ENCODE data around the gene IRGQ.
A peak's percentile ranks its signal among the peaks of the same experiment; 100 is the strongest.
"Not testable (repeated sequence)": the region's sequence is repeated elsewhere in the genome, so short reads cannot be mapped to it uniquely, and the experiment has no call there.

IRGQ gene

GRCh38 chr19:43595999-43596841 is at the start of gene IRGQ, which contains the start of gene ZNF576:
IRGQ (minus strand) TSS chr19:43596134; CDS start chr19:43595338, 796 bp downstream.
ZNF576 (plus strand) TSS chr19:43596595; CDS start chr19:43597109, 514 bp downstream.
- peak; percentile 100 for DNase-seq

- DNase-seq: no peak
Measured at GRCh38 chr19:43644181-43644580, 48.2 kb upstream of the IRGQ start.

- DNase-seq: no peak
Measured at GRCh38 chr19:43643326-43643725, 47.4 kb upstream of the IRGQ start.

GRCh38 chr19:43642531-43642930 is 46.6 kb upstream of the IRGQ start:
- DNase-seq: no peak

GRCh38 chr19:43641333-43641732 is 45.4 kb upstream of the IRGQ start:
- no peak for DNase-seq

- no peak for DNase-seq
Measured at GRCh38 chr19:43640424-43640757, 44.5 kb upstream of the IRGQ start.

GRCh38 chr19:43639519-43640423 is 43.8 kb upstream of the IRGQ start, which contains the start of gene CADM4:
CADM4 (minus strand) TSS chr19:43639850; CDS start chr19:43639790, 60 bp downstream.
- no peak for DNase-seq

- DNase-seq: no peak
Measured at GRCh38 chr19:43638995-43639518, 43.1 kb upstream of the IRGQ start.

GRCh38 chr19:43638214-43638994 is 42.5 kb upstream of the IRGQ start:
- no peak for DNase-seq

- no peak for DNase-seq
Measured at GRCh38 chr19:43636121-43636683, 40.3 kb upstream of the IRGQ start.

GRCh38 chr19:43635561-43635940 is 39.6 kb upstream of the IRGQ start:
- not testable (repeated sequence) for DNase-seq

GRCh38 chr19:43634872-43635560 is 39.1 kb upstream of the IRGQ start:
- no peak for DNase-seq

GRCh38 chr19:43634506-43634871 is 38.6 kb upstream of the IRGQ start:
- DNase-seq: no peak

GRCh38 chr19:43634068-43634467 is 38.1 kb upstream of the IRGQ start:
- DNase-seq: no peak

- no peak for DNase-seq
Measured at GRCh38 chr19:43633520-43633919, 37.6 kb upstream of the IRGQ start.

- no peak for DNase-seq
Measured at GRCh38 chr19:43631491-43631890, 35.6 kb upstream of the IRGQ start.

- no peak for DNase-seq
Measured at GRCh38 chr19:43628646-43629326, 32.9 kb upstream of the IRGQ start.

- DNase-seq: no peak
Measured at GRCh38 chr19:43626838-43627237, 30.9 kb upstream of the IRGQ start.

GRCh38 chr19:43625918-43626579 is 30.1 kb upstream of the IRGQ start:
- no peak for DNase-seq

- no peak for DNase-seq
Measured at GRCh38 chr19:43624933-43625332, 29.0 kb upstream of the IRGQ start.

Measured in left hindlimb (tissue), 1 donor.